WERI-Rb-1 (cell line): ENCODE results near the gene PDE2A.
A peak's percentile ranks its signal among the peaks of the same experiment; 100 is the strongest.

Experiments used
- DNase-seq: peaks from one replicate; pipeline ENCODE4 v3.0.0-alpha.2; 2020
- H3K27ac ChIP-seq: fragments of 250-450 bp; sonication (Bioruptor Pico); 2 replicates; pipeline ENCODE4 v1.5.1; 2020; ENCODE audit warnings: mild to moderate bottlenecking, moderate library complexity
- H3K27me3 ChIP-seq: fragments of 250-450 bp; sonication (Bioruptor Pico); 2 replicates; pipeline ENCODE4 v1.5.1; 2021; ENCODE audit warnings: mild to moderate bottlenecking, low read depth, moderate library complexity; ENCODE audit not compliant: insufficient read depth, severe bottlenecking
- H3K36me3 ChIP-seq: fragments of 250-450 bp; sonication (Bioruptor Pico); 2 replicates; pipeline ENCODE4 v1.5.1; 2020; ENCODE audit warnings: mild to moderate bottlenecking, moderate library complexity
- H3K4me3 ChIP-seq: 2 replicates; pipeline ENCODE4 v1.5.1; 2011; ENCODE audit warnings: low read depth, mild to moderate bottlenecking, control low read depth, low read length
- H3K9me3 ChIP-seq: fragments of 250-450 bp; sonication (Bioruptor Pico); 2 replicates; pipeline ENCODE4 v1.5.1; 2021; ENCODE audit warnings: mild to moderate bottlenecking, moderate library complexity; ENCODE audit not compliant: severe bottlenecking
- TF ChIP-seq, protein P1 (sequence below): IDR thresholded peaks from 2 replicates; pipeline ENCODE4 v1.5.1; 2011; ENCODE audit warnings: low read depth, mild to moderate bottlenecking, control low read depth, inconsistent platforms, low read length

The PDE2A gene

DNA sequence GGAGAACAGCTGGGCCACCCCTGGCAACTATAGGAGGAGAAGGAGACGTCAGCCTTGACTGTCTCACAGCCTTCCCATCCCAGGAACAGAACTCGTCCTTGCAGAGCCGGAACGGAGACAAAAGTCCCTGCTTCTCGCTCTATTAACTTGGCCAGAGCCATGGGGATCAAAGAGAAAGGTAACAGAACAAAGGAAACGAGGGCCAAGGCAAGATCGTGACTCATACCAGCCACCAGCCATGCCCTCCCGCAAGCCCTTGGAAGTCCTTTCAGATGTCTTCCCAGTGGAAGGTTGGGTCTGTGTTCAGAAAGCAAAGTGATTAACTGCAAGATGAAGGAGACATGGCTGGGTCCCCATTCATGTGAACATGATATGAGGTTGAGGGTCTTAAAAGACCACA is 64.7 kb downstream of the PDE2A start:
- Histone ChIP-seq H3K36me3 (no peaks in the 10 kb centered on the region), H3K27ac (no peak overlapping the region), H3K9me3 (no peaks in the 10 kb centered on the region), H3K27me3 (no peaks in the 10 kb centered on the region), H3K4me3 (no peak overlapping the region)
- TF ChIP-seq, protein P1, sequence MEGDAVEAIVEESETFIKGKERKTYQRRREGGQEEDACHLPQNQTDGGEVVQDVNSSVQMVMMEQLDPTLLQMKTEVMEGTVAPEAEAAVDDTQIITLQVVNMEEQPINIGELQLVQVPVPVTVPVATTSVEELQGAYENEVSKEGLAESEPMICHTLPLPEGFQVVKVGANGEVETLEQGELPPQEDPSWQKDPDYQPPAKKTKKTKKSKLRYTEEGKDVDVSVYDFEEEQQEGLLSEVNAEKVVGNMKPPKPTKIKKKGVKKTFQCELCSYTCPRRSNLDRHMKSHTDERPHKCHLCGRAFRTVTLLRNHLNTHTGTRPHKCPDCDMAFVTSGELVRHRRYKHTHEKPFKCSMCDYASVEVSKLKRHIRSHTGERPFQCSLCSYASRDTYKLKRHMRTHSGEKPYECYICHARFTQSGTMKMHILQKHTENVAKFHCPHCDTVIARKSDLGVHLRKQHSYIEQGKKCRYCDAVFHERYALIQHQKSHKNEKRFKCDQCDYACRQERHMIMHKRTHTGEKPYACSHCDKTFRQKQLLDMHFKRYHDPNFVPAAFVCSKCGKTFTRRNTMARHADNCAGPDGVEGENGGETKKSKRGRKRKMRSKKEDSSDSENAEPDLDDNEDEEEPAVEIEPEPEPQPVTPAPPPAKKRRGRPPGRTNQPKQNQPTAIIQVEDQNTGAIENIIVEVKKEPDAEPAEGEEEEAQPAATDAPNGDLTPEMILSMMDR = no peak
- no peak for DNase-seq

DNA sequence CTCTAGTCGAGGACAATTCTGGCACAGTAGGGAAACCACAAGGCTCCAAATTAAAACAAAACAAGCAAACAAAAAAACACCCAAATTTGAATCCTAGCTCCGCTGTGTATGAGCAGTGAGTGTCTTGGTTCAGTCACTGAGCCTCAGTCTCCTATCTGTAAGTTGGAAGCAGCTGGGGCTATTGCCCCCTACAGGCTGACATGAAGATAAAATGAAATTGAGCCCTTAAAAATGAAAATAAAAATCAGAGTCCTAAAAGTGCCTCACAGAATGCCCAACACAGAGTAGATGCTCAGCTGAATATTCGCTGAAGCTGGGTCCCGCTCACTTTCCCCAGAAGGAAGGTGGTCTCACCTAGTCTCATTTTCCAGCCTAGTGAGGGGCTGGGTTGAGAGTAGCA is 65.2 kb downstream of the PDE2A start:
- no peaks in the 10 kb centered on the region for H3K36me3 ChIP-seq
- H3K4me3 ChIP-seq = no peak overlapping the region
- no peak overlapping the region for H3K27ac ChIP-seq
- no peaks in the 10 kb centered on the region for H3K27me3 ChIP-seq
- TF ChIP-seq, protein P1 = peak; percentile 58
- no peaks in the 10 kb centered on the region for H3K9me3 ChIP-seq
- no peak for DNase-seq

DNA sequence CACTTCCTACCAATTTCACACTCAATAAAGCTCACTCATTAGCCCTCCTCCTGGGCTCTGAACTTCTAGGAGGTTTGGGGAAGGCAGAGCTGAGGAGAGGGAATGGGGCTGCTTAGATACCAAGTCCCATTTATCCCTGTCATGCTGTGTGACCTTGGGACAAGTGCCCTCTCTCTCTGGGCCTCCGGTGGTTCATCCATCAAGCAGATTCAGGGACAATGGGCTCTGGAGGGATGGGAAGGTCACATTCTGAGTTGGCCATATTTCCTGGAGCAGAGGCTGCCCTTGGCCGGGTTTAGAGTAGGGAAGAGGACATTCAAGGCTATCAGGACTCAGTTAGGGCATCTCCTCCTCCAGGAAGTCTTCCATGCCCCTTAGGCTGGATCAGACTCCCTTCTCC is 66.7 kb downstream of the PDE2A start:
- Histone ChIP-seq H3K4me3 (no peak overlapping the region), H3K27ac (no peak overlapping the region), H3K36me3 (no peaks in the 10 kb centered on the region), H3K9me3 (no peaks in the 10 kb centered on the region), H3K27me3 (no peaks in the 10 kb centered on the region)
- TF ChIP-seq, protein P1 = no peak
- DNase-seq = no peak

DNA sequence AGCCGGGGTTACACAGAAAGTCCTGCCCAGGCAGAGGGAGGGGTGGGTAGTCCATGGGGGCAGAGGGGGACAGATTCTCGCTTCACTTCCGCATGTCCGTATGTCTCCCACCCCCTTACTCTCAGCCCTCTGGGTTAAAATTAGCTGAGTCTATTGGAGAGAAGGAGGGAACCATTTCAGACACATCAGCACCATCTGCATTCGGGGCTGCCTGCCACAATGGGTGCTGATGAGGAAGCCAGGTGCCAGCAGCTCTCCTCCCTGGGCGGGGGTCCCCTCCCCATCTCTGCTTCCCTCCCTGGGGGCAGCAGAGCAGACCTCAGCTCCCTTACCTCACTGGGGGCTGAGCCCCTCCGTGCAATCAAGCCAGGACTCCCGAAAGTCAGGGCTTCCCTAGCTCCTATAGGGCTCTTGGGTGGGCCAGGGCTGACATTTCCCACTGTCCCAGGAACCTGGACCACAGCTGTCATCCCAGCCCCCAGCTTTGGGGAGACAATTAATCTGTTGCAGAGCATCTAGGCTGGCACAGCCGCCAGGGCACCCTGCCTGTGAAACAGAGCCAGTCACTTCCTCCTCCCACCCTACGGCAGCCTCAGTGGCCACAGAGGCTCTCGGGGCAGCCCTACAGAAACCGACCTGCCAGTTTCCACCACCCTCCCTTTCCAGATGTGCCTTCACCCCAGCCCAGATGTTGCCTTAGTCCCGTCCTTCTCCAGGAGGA is 67.3 kb downstream of the PDE2A start:
- Histone ChIP-seq H3K27me3 (no peaks in the 10 kb centered on the region), H3K9me3 (no peaks in the 10 kb centered on the region), H3K36me3 (no peaks in the 10 kb centered on the region), H3K27ac (no peak overlapping the region), H3K4me3 (no peak overlapping the region)
- TF ChIP-seq, protein P1 = no peak
- DNase-seq = no peak

DNA sequence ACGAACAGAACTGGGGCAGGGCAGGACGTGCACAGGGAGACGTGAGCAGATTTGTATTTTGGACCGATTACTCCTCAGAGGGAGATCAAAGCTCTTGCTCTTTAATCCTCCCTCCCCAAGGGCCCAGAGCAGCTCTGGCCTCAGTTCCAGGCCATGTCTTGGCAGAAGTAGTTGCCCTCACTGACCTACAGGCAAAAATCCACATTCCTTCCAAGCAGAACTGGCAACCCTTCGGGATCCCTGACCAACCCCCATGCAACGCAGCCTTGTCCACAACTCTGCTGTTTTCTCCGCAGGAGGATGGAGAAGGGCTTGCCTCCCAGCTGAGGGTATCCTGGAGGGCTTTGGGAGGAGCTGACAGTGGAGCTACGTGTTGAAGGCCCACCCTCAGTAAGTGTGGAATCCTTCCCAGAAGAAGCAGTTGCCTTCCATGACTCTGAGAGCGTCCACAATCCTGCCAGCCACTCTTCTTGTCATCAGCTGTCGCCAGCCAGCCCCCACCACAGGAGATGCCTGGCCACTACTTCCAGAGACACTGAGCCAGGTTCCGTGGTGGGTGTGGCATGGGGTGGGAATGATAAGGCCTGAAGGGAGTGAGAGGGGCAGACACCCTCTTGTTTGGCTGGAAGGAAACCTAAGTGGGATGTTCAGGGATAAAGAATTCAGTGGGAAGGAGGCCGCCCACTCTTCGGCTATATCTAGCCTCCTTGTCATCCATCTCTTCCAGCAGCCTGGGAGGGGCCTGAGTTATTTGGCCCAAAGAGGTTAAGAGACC is 68.1 kb downstream of the PDE2A start:
- Histone ChIP-seq H3K36me3 (no peaks in the 10 kb centered on the region), H3K4me3 (no peak overlapping the region), H3K9me3 (no peaks in the 10 kb centered on the region), H3K27me3 (no peaks in the 10 kb centered on the region), H3K27ac (no peak overlapping the region)
- TF ChIP-seq, protein P1 = no peak
- no peak for DNase-seq

DNA sequence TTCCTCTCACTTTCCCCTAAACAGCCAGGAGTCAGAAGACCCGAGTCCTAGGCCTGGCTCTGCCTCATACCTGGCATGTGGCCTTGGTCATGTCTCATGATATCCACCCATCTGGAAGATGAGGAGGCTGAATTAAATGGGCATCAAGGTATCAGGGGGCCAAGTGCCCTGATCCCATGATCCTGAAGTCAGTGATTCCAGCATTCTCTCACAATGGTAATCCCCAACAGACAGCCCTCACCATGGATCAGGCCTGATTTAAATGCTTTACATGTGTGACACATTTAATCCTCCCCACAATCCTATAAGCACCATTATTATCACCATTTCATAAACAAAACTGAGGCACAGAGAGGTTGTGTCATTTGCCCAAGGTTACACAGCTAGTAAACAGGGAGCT is 70.0 kb downstream of the PDE2A start:
- Histone ChIP-seq H3K36me3 (no peaks in the 10 kb centered on the region), H3K27me3 (no peaks in the 10 kb centered on the region), H3K27ac (no peak overlapping the region), H3K9me3 (no peaks in the 10 kb centered on the region), H3K4me3 (no peak overlapping the region)
- TF ChIP-seq, protein P1 = no peak
- DNase-seq = peak; percentile 49
